HG03045 (cell line): ENCODE measurements around the gene TOMM22.

Source experiments
- ATAC-seq: cut with Tn5 transposase; IDR thresholded peaks from one replicate; pipeline ENCODE4 v1.9.1; 2021; ENCODE audit warnings: mild to moderate bottlenecking, moderate library complexity; ENCODE audit not compliant: unreplicated experiment

TOMM22 gene

DNA sequence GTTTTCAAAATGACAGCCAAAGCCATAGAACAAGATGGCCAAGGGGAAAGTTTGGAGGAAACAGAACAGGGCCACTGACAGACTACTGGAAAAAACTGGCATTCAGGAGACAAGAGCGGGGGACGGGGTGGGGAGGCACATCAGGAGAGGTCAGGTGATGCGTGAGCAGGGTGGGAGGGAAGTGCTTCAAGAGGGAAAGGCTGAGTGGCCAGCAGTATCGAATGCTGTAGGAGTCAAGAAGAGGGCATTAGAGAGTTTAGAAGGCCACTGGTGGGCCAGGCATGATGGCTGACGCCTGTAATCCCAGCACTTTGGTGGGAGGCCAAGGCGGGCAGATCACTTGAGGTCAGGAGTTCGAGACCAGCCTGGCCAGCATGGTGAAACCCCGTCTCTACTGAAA lies 32.2 kb downstream of the TOMM22 start:
- ATAC-seq = no peak

DNA sequence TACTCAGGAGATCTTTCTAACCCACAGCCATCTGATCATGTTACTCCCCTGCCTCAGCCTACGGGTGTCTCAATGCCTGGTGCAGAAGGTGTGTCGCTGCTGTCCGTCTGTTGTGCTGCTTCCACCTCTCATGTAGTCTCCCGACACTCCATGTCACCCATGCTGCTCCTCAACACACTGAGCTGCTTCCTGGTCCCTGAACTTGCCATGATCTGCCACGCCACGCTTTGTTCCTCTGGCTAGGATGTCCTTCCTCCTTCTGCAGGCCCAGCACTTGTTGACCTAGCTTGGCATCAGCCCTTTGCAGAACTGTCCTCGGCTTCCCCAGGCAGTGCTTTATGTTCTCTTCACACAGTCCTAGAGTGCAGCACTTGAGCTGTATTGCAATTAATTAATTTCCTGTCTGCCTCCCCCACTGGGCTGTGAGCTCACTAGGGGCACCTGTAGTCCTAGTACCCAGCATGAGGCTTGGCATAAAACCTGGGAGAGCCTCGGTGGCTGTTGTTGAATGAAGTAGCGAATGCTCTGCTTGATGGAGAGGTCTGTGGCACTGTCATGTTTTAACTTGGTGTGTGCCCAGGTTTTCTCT lies 33.5 kb downstream of the TOMM22 start:
- ATAC-seq = no peak

DNA sequence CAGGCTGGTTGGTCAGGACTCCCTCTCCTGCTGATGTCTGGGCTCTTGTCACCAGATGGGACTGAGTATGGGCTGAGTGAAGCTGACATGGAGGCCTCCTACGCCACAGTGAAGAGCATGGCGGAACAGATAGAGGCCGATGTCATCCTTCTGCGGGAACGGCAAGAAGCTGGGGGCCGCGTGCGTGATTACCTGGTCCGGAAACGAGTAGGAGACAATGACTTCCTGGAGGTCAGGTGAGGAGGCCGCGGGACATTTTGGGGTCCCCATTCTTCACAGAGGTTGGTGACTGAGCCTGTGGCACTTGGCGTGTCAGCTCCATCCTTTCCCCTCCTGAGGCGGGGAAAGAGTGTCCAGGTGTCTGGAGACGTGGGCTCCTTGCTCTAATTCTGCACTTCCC lies 34.1 kb downstream of the TOMM22 start:
- no peak for ATAC-seq

DNA sequence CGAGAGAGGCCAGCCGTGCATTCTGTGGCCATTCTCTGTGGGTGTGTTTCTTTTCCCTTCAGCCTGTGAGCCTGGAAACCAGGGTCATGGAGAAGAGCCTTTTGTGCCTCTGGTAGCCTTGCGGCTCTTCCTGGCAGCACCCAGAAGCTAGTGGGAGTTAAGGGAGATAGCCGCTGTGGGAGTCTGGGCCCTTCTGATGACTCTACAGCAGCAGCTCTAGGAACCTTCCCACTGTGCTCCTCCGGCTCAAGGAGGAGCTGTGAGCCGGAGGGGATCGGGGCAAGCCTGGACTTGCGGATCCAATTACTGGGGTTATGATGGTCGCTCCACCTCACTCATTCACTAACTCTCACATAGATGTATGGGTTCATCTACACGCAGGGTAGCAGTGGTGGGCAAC lies 34.5 kb downstream of the TOMM22 start:
- ATAC-seq = no peak

DNA sequence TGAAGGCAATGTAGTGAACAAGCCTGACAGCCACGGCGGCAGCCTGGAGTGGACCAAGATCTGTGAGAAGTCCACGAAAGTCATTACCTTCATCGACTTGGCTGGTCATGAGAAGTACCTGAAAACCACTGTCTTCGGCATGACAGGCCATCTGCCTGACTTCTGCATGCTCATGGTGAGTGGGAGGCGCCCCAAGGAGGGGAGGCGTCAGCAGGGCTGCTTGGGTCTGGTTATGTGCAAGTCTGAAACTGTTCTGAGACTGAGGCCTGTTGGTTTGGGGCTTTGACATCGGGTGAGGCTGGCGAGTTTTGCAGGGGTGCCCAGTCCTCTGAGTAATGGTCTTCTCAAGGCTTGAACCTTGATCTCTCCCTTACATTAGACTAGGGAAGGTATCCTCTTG lies 35.1 kb downstream of the TOMM22 start:
- no peak for ATAC-seq

DNA sequence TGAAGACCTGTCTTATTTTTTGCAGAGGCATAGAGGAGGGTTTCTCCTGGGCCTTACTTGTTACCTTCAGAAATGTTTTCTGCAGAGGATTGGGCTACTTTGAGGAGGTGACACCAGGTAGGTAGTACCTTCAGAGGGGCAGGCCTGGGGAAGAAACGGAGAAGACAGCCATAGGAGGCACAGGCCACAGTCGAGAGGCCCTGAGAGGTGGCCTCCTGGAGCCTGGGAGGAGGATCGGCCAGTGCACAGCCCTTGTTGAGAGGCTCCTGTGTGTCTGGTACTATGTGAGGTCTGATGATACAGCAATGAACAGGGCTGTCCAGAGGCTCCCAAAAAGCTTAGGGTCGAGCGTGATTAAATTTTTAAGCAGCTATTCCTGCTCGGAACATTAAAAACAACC lies 35.5 kb downstream of the TOMM22 start:
- no peak for ATAC-seq

DNA sequence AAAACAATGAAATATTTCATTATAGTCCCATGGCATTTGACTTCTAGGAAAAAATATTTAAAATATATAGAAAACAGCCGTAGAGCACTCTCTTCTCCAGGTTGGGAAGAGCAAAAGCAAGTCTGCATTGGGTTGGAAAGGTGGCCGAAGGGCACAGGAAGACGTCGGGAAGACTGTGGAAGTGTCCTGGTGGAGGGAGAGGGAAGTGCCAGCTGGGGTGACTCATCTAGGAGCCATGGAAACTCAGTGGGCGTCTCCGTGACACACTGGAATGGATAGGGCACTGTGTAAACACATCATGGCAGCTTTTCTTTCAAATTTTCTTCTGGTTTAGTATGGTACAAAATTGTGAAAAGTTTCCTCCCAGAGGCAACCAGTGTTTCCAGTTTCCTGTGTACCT lies 36.7 kb downstream of the TOMM22 start:
- ATAC-seq = no peak

DNA sequence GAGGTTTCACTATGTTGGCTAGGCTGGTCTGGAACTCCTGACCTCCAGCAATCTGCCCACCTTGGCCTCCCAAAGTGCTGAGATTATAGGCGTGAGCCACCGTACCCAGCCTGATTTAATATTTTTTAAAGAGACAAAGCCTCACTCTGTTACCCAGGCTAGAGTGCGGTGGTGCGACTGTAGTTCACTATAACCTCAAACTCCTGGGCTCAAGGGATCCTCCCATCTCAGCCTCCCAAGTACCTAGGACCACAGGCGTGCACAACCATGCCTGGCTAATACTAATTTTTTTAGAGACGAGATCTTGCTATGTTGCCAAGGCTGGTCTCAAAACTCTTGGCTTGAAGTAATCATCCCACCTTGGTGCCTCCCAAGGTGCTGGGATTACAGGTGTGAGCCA lies 37.4 kb downstream of the TOMM22 start:
- ATAC-seq = no peak

DNA sequence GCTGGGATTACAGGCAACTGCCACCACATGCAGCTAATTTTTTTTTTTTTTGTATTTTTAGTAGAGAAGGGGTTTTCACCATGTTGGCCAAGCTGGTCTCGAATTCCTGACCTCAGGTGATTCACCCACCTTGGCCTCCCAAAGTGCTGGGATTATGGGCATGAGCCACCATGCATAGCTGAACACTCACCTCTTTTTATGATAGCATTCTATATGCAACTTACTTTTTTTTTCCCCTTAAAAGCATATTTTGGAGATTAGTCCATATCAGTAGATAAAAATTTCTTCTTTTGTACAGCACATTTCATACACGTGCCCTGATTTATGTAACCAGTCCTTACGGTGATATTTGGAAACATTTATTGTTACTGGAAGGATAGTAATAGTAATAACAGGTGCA lies 38.6 kb downstream of the TOMM22 start:
- ATAC-seq = no peak

DNA sequence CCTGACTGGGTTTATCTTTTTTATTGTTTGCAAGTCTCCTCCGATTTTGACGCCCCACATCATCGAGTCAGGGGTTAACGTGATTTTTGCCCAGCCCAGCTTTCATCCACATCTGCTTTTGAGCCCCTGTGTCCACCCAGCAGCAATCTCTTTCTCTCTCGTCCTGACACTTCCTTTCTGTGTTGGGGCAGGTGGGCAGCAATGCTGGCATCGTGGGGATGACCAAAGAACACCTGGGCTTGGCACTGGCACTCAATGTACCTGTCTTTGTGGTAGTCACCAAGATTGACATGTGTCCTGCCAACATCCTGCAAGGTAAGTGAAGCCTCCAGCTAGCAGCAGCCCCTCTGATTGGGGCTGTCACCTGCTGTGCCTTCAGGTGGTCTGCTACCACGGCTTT lies 39.8 kb downstream of the TOMM22 start:
- ATAC-seq = no peak

DNA sequence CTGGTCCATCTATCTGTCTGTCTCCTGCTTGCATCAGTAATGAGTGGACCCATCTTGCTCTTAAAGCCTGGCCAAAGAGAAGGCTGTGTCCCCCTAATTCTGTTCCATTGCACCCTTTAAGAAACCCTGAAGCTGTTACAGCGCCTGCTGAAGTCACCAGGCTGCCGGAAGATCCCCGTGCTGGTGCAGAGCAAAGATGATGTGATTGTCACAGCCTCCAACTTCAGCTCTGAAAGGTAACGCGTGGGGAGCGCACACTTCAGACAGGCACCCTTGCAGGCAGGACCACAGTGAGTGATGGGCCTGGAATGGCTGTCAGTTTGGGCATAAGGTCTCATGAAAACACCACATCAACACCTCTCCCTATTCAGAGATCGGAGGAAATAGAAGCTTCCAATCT lies 42.4 kb downstream of the TOMM22 start:
- no peak for ATAC-seq

DNA sequence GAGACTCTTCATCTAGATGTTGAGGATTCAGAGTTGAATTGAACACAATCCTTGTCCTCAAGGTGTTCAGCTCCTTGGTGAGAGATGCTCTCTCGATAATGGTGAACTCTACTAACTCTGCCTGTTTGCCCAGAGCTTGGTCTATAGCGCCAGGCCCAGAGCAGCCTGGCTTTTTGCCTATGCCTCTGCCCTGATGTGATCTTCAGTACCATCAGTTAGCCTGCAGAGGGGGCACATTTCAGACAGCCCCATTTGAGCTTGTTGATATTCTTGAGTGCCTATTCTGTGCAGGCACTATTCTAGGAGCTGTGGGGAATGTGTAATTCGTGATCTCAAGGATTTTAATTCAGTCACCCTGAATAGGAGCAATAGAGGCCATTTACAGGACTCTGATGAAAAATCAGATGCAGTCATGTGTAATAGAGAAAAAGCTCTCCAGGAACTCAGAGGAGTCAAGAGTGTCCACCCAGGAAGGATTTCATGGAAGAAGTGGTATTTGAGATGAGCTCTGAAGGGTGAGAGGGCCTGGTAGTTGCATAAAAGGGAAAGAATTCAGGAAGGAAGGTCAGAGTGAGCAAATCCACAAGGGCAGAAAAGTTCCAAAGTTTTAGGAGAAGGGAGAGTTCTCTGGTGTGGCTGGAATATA lies 43.3 kb downstream of the TOMM22 start:
- no peak for ATAC-seq

DNA sequence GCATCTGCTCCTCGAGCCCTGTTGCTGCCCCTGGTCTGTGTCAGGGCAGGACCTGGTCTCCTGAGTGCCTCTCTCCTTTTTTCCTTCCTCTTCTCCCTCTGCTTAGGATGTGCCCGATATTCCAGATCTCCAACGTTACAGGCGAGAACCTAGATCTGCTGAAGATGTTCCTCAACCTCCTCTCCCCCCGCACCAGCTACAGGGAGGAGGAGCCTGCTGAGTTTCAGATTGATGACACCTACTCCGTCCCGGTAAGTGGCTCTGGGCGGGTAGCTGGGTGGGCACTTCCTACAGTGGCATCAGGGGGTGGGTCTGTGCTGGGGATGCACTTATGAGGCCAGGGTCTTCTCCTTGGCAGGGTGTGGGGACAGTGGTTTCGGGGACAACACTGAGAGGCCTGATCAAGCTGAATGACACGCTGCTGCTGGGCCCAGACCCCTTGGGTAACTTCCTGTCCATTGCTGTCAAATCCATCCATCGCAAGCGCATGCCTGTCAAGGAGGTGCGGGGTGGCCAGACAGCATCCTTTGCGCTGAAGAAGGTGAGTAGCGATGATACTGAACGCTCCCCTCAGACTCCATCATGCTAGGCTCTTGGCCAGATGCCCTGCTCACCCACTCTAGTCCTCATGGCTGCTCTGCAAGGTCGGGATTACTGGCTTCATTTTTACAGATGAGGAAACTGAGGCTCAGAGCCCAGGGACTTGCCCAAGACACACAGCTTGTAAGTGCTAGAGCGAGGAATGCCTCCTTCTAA lies 44.3 kb downstream of the TOMM22 start:
- ATAC-seq = no peak

DNA sequence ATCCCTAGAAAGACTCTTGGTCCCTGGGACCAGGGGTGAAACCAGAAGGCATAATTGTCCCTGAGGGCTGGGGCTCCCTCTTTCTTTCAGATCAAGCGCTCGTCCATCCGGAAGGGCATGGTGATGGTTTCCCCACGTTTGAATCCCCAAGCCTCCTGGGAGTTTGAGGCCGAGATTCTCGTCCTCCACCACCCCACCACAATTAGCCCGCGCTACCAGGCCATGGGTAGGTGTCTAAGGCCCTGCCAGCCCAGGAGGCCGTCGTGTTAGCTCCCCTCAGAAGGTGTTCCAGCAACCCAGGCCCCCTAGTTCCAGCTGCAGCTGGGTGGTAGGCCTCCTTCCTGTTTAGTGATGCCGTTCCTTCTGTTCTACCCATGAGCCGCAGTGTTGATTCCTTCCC lies 45.4 kb downstream of the TOMM22 start:
- no peak for ATAC-seq

DNA sequence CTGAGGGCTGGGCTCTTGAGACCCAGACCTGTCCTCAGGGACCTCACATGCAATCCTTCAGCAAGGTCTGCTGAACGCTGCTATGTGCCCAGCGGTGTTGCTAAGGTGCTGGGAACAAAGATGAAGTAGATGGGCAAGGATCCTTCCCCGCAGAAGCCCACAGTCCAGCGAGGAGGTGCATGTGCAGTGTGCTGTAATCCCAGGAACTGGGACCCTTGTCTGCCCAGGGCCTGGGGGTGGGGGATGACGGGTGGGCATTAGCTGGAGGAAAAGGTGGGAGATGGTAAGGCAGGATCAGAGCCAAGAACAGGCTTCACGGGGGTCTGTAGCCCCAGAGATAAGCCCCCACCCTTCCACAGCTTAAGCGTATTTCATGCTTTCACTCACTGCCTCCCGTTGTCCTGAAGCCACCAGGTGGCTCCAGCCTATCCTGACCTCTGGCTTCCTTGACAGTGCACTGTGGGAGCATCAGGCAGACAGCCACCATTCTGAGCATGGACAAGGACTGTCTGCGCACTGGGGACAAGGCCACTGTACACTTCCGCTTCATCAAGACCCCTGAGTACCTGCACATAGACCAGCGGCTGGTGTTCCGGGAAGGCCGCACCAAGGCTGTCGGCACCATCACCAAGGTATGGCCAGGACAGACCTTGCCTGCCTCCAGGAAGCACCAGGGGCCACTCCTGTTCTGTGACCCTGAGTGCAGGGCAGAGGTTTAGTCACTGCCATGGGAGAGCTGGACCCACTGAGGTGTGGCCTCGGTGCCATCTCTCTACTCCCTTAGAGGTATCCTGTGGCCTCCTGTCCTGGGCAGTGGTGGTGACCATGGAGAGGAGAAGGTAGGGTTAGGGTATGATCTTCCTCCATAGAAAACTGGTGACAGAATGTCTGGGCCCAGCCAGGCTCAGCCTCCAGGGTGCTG lies 46.0 kb downstream of the TOMM22 start:
- no peak for ATAC-seq

DNA sequence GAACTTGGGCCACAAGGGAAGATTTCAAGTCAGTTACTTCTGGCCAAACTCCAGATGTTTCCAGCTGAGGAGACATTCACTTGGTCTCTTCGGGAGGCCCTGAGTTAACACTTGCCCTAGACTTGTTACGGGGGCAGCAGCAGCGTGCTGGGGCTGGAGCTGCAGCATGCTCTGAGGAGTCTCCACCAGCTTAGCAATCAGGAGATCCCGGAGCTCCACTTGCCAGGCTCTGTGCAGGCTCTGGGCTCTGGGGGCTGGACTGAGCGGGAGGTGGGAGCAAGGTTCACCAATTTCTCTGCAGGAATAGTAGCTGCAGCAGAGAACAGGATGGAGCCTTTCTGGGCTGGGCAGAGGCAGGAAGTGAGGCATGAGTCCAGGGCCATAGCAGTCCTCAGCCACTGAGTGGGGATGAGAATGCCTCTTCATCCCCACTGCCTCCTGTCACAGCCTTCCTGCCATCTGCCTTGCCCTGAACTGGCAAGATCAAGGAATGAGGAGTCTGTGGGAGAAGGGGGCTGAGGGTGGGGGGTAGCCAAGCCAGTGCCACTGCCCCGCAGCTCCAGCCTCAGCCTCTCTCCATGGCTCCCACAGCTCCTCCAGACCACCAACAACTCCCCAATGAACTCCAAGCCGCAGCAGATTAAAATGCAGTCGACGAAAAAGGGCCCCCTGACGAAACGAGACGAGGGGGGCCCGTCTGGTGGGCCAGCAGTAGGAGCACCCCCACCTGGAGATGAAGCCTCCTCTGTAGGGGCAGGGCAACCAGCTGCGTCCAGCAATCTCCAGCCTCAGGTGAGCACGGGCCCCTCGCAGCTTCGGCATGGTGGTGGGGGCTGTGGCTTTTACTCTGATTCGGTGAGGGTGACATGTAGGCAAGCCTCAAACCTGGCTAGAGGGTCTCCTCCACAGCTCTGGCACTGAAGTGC lies 47.4 kb downstream of the TOMM22 start:
- ATAC-seq = no peak

DNA sequence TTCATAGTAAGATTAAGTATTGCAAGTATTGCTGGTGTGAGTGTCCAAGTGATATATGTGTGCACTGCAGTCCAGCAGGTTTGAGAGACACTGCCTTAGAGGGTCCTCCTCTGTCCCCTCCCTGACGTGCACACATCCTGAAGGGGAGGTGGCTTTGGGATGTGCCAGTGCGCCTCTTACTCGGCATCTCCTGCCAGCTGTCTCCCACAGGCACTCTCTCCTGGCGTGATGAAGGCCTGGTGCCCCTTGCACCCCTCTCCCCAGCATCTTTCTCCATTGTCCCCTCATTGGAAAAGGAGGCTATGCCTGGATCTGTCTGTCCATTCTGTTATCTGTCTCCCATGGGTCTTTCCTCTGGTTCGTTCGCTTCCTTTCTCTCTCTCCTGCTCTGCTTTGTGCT lies 48.2 kb downstream of the TOMM22 start:
- ATAC-seq = no peak

DNA sequence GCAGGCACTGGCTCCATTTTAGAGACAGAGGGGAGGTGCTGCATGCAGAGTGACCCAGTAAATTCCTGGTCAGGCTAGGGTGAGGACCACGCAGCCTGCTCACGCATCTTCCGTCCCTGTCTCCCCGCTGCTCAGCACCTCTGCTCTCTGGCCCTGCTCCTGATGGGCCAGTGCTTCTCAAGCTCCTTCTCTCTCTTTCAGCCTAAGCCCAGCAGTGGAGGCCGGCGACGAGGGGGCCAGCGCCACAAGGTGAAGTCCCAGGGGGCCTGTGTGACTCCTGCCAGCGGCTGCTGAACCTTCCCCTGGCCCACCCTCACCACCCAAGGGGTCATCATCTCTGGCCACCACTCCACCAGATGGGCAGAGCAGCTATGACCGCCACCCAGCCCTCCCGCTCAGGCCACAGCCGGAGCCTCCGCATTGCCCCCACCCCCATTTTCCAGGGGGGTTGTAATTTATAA lies 48.7 kb downstream of the TOMM22 start:
- ATAC-seq = no peak

DNA sequence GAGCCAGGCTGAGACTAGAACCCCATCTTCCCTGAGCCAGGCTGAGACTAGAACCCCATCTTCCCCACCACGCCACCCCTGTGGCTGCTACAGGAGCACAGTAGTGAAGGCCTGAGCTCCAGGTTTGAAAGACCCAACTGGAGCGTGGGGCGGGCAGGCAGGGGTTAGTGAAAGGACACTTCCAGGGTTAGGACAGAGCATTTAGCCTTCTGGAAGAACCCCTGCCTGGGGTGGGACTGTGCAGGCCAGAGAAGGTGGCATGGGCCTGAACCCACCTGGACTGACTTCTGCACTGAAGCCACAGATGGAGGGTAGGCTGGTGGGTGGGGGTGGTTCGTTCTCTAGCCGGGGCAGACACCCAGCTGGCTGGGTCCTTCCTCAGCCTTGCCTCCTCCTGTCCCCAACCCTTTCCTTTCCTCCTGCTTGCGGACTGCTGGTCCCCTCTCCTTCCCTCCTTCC lies 50.0 kb downstream of the TOMM22 start:
- ATAC-seq = no peak

DNA sequence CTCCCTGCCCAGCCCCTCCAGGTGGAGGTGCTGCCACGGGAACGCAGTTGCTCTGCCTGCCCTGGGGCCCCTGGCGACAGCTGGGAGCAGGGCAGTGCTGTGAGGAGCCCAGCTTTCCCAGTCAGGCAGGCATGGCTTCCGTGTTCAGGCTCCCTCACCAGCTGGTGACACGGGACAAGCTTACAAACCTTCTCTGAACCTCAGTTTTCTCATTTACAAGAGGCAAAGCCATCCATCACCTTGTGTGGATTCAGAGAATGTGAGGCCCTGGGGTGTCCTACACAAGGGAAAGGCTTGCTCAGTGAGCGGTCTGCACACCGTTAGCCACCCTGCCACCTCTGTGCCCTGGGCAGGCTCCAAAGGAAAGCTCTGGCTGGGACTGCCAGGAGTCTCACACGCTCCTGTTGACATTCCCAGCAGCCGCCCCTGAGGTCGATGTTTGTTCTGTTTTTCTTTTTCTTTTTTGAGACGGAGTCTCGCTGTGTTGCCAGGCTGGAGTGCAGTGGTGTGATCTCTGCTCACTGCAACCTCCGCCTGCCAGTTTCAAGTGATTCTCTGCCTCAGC lies 50.6 kb downstream of the TOMM22 start:
- no peak for ATAC-seq
